Measurements from ENCODE around the gene TMC5. TPM values are rescaled to one million over a fixed set of nuclear protein-coding genes. Genes with fewer than 3 reads are reported as not detected.
"Not testable (repeated sequence)": the region's sequence is repeated elsewhere in the genome, so short reads cannot be mapped to it uniquely, and the experiment has no call there.

TMC5 gene, protein sequence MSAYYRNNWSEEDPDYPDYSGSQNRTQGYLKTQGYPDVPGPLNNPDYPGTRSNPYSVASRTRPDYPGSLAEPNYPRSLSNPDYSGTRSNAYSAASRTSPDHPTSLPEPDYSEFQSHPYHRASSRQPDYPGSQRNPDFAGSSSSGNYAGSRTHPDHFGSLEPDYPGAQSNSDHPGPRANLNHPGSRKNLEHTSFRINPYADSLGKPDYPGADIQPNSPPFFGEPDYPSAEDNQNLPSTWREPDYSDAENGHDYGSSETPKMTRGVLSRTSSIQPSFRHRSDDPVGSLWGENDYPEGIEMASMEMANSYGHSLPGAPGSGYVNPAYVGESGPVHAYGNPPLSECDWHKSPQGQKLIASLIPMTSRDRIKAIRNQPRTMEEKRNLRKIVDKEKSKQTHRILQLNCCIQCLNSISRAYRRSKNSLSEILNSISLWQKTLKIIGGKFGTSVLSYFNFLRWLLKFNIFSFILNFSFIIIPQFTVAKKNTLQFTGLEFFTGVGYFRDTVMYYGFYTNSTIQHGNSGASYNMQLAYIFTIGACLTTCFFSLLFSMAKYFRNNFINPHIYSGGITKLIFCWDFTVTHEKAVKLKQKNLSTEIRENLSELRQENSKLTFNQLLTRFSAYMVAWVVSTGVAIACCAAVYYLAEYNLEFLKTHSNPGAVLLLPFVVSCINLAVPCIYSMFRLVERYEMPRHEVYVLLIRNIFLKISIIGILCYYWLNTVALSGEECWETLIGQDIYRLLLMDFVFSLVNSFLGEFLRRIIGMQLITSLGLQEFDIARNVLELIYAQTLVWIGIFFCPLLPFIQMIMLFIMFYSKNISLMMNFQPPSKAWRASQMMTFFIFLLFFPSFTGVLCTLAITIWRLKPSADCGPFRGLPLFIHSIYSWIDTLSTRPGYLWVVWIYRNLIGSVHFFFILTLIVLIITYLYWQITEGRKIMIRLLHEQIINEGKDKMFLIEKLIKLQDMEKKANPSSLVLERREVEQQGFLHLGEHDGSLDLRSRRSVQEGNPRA
- total RNA-seq (2014; rRNA removed; shearing (Covaris generic)): not detected in 2 replicates

DNA sequence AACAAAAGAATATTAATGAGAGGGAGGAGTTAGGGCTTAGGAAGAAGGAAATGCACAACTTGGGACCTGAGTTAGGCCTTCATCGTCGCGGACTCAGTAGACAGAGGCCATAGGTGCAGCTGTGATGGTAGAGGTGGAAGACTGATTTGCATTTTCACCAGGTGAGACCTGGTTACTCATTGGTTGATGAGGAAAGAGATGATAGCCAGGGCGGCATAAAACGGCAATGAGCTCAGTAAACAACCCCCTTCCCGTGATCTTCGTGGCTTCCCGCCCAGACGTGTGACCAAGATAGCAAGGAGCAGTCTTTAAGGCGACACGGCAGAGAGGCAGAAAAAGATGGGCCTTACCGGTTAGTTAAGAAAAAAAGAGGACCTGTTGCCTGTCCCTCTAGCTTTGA lies at the start of gene TMC5:
TSS of gene TMC5 (plus strand) at position 244 of the 400 bp plus-strand sequence. CDS start 22,156 bp downstream, outside the sequence.
- DNase-seq: no peak
- Histone ChIP-seq H3K9me3 (replicated peaks) (no peaks in the 10 kb centered on the region), H3K36me3 (no peaks in the 10 kb centered on the region), H3K27ac (no peak within 1 kb of the TSS), H3K4me3 (no peak within 1 kb of the TSS), H3K4me1 (no peaks in the 10 kb centered on the region), H3K27me3 (no peaks in the 10 kb centered on the region)

DNA sequence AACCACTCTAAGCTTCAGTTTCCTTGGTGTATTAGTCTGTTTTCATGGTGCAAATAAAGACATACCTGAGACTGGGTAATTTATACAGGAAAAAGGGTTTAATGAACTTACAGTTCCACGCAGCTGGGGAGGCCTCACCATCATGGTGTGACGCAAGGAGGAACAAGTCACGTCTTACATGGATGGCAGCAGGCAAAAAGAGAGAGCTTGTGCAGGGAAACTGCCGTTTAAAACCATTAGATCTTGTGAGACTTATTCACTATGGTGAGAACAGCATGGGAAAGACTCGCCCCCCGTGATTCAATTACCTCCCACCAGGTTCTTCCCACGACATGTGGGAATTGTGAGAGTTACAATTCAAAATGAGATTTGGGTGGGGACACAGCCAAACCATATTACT lies 45.1 kb upstream of the TMC5 start:
- H3K4me1 ChIP-seq; H3K4me3 ChIP-seq; H3K36me3 ChIP-seq; H3K27ac ChIP-seq; DNase-seq; H3K9me3 ChIP-seq (replicated peaks); H3K27me3 ChIP-seq: not testable (repeated sequence)

DNA sequence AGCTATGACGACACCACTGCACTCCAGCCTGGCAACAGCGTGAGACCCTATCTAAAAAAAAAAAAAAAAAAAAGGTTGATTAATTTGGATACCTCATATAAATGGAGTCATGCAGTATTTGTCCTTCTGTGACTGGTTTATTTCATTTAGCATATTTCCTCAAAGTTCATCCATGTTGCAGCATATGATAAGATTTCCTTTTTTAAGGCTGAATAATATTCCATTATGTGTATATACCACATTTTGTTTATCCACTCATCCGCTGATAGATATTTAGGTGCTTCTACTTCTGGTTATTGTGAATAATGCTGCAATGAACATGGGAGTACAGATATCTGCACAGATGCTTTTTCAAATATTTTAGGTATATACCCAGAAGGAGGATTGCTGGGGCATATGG lies 43.3 kb upstream of the TMC5 start:
- DNase-seq: no peak
- Histone ChIP-seq H3K27ac (no peak overlapping the region), H3K4me1 (no peaks in the 10 kb centered on the region), H3K36me3 (no peaks in the 10 kb centered on the region), H3K4me3 (no peak overlapping the region), H3K27me3 (no peaks in the 10 kb centered on the region), H3K9me3 (replicated peaks) (no peaks in the 10 kb centered on the region)

DNA sequence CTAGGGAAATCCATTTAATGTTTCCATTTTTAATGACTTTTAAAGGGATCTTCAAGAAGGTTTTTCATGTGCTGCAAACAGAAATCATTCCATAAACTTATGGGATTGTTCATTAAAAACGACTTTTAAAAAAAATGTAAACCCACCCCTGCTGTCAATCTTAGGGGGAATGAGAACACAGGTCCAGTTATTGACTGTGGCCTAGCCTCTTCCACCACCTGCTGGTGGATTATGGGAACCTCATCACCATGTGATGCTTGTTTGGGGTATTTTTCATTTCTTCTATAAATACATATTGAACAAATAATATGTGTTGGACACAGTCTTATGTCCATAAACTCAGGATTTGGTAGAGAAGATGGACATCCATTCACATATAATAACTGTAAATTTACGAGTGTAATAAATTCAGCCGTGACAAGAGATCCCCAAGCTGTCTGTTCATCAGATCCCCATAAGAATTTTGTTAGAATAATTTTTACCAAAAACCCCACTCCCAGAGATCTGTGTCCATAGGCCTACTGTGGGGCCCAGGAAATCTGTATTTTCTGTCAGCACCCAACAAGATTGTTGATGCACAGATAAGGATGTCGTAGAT lies 42.0 kb upstream of the TMC5 start:
- peak; percentile 25 to 68 for DNase-seq
- H3K4me3 ChIP-seq: no peak overlapping the region
- no peaks in the 10 kb centered on the region for H3K4me1 ChIP-seq
- H3K36me3 ChIP-seq: no peaks in the 10 kb centered on the region
- H3K27me3 ChIP-seq: no peaks in the 10 kb centered on the region
- H3K27ac ChIP-seq: no peak overlapping the region
- H3K9me3 ChIP-seq (replicated peaks): no peaks in the 10 kb centered on the region

DNA sequence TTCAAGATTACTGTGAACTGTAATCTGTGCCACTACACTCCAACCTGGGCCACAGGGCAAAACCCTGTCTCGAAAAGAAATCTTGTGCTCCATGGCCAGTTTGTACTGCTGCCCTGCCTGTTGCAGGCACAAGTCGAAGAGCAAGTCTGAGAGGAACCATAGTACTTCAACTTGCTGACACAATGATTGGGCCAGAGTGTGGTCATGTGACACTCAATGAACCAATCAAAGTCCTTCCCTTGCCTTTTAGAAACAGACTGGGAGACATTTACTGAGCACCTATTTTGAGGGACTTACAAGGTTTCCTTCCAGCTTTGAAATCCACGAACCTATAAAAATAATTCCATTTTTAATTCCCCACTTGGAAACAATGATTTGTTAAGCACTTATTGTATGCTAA lies 39.8 kb upstream of the TMC5 start:
- H3K36me3 ChIP-seq: no peaks in the 10 kb centered on the region
- DNase-seq: peak in 1 of 2 experiments; percentile 20
- no peak overlapping the region for H3K4me3 ChIP-seq
- H3K27me3 ChIP-seq: no peaks in the 10 kb centered on the region
- H3K9me3 ChIP-seq (replicated peaks): no peaks in the 10 kb centered on the region
- H3K27ac ChIP-seq: no peak overlapping the region
- H3K4me1 ChIP-seq: no peaks in the 10 kb centered on the region

DNA sequence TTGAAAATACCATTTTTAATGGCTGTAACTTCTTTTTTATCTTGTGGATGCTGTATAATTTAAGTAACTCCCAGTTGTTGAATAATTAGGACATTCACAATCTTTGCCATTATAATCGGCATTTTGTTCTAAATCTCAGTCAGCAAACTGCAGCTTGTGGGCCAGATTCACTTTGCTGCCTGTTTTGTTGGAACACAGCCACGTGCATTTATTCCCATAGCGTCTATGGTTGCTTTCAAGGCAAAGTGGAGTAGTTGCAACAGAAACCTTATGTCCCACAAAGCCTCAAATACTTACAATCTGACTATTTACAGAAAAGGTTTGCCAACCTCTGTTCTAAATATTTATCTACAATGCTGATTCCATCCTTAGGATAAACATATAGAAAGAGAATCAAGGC lies 39.2 kb upstream of the TMC5 start:
- Histone ChIP-seq H3K27me3 (no peaks in the 10 kb centered on the region), H3K4me3 (no peak overlapping the region), H3K4me1 (no peaks in the 10 kb centered on the region), H3K36me3 (no peaks in the 10 kb centered on the region), H3K9me3 (replicated peaks) (no peaks in the 10 kb centered on the region), H3K27ac (no peak overlapping the region)
- DNase-seq: no peak

DNA sequence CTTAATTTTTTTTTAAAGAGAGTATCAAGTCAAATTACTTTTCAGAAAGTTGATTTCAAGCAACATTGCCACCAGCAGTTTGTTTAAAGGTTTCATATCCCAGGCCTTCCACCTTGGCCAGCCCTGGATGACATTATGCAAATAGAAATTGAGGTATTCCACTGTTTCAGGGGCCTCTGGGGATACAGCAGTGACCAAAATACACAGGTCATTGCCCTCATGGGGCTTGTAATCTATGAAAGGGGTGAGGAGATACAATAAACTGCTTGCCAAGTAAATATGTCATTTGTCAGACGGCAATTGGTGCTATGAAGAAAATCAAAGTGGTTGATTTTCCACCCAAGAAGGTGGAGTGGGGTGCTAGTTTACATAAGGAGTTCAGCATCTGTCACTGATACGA lies 37.8 kb upstream of the TMC5 start:
- Histone ChIP-seq H3K9me3 (replicated peaks) (no peaks in the 10 kb centered on the region), H3K27ac (no peak overlapping the region), H3K36me3 (no peaks in the 10 kb centered on the region), H3K4me3 (no peak overlapping the region), H3K27me3 (no peaks in the 10 kb centered on the region), H3K4me1 (no peaks in the 10 kb centered on the region)
- DNase-seq: no peak

DNA sequence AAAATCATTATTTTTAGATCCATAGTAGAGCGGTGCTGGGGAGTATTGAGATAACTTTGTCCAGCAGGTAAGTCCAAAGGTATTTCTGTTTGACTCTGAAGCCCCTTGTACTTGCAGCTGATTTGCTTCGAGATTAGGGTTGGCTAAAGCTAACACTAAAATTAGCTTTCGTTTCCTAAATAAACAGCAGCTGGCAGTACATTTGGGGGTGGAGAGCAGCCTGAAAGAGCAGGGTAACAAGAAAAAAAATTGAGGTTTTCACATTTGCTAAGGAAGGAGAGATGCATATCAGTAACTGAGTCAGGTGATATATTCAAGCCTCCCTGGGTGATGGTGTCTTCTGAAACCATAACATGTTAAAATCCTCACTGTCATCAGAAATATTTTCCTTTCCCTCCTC lies 37.4 kb upstream of the TMC5 start:
- H3K4me3 ChIP-seq: no peak overlapping the region
- peak in 1 of 2 experiments; percentile 3 for DNase-seq

DNA sequence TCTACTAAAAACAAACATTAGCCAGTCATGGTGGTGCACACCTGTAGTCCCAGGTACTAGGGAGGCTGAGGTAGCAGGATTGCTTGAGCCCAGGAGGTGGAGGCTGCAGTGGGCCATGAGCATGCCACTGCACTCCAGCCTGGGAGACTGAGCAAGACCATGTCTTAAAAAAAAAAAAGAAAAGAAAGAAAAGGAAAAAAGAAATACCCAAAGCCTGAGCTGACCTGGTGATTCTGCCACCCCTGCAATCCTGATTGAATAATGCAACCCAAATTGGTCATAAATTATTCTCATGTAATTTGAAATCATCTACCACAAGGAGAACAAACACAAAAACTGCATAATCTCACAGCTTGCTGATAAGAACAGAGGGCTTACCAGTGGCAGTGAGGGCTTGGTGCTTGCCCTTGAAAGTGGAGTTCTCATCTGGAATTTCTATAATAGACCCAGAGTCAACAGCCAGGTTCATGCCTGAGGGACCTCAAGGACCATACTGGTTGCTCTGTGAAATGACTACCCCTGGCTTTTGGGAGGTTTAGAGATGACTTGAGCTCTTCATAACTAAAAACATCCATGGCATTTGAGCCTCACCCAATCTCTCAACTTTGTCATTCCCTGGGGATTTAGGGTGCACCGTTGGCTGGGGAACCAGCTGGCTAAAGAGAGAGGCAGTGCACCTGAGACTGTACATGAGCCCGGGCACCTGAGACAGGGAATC lies 35.4 kb upstream of the TMC5 start:
- no peaks in the 10 kb centered on the region for H3K9me3 ChIP-seq (replicated peaks)
- no peak overlapping the region for H3K27ac ChIP-seq
- no peaks in the 10 kb centered on the region for H3K27me3 ChIP-seq
- no peak overlapping the region for H3K4me3 ChIP-seq
- no peak for DNase-seq
- no peaks in the 10 kb centered on the region for H3K36me3 ChIP-seq
- H3K4me1 ChIP-seq: no peaks in the 10 kb centered on the region

More for the DNA sequence above, 37.4 kb upstream of the TMC5 start:
- H3K4me1 ChIP-seq: no peaks in the 10 kb centered on the region
- no peaks in the 10 kb centered on the region for H3K36me3 ChIP-seq
- H3K9me3 ChIP-seq (replicated peaks): no peaks in the 10 kb centered on the region
- H3K27ac ChIP-seq: no peak overlapping the region
- H3K27me3 ChIP-seq: no peaks in the 10 kb centered on the region

DNA sequence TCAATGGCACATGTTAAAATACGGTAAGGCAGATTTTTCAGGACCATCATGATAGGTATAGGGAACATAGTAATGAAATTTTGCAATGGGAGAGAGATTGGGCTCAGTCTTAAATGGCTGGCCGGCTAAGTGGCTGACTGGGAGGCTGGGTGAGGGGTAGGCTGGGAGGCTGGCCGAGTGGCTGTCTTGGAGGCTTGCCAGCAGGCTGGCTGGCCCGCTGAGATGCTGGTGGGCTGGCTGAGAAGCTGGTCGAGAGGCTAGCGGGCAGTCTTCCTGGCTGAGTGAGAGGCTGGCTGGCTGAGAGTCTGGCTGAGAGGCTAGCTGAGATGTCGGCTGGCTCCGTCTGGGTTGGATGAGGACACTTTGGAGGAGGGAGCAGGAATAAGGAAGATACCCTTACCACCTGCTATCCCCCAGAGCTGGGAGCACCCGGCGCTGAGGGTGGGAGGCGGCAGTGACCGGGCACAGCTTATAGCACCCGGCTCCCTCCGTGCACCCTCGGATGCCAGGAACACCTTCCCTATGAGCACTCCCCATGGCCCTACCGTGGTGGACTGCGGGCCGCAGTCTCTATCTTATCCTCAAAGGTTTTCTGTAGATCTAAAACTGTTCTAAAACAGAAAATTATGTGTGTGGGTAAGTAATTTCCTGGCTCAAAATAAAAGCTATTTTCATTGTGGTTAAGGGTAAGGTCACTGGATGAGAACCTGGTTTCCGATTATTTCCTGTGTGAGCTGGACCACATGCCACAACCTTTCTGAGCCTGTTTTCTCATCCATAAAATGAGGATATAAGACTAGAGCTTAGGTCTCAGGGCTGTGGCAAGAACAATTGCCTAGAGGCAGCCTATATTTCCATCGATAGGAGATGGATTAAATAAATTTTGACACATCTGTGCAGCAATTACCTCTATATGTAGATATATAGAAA lies 34.5 kb upstream of the TMC5 start:
- DNase-seq: no peak
- Histone ChIP-seq H3K4me3 (no peak overlapping the region), H3K36me3 (no peaks in the 10 kb centered on the region), H3K27me3 (no peaks in the 10 kb centered on the region), H3K27ac (no peak overlapping the region), H3K9me3 (replicated peaks) (no peaks in the 10 kb centered on the region), H3K4me1 (no peaks in the 10 kb centered on the region)

DNA sequence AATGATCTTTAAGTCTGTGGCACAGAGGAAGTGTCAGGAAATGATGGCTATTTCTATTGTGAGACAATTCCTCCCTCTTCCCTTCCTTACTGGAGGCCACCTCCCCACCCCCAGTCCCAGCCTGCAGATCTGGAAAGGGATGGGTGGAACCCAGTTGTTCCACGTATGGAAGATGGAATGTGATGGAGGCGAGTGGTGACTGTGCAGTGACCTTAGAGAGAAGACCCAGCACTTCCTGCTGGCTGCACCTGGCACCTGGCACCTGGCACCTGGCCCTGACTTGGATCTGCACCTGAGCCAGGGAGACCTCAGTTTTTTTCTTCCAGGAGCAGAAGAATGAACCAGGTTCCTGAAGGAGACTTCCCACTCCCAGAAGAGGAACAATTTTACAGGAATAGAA lies 33.0 kb upstream of the TMC5 start:
- Histone ChIP-seq H3K4me3 (no peak overlapping the region), H3K9me3 (replicated peaks) (no peaks in the 10 kb centered on the region), H3K27ac (no peak overlapping the region), H3K4me1 (no peaks in the 10 kb centered on the region), H3K27me3 (no peaks in the 10 kb centered on the region), H3K36me3 (no peaks in the 10 kb centered on the region)
- DNase-seq: no peak

DNA sequence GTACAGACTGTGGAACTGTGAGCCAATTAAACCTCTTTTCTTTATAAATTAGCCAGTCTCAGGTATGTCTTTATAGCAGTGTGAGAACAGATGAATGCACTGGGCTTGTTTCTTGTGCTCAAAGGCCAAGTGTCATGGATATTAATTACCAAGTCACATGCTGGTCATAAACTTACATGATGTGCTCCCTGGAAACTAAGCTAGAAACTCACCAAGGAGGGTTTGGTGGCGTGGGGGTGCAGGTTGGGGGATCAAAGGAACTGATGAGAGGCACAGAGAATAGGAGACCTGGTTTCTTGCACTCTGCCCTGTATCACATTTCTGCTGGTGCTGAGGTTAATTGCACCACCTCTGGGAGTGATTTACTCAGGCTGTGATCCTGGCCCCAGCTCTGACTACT lies 31.2 kb upstream of the TMC5 start:
- H3K9me3 ChIP-seq (replicated peaks): no peaks in the 10 kb centered on the region
- H3K4me1 ChIP-seq: no peaks in the 10 kb centered on the region
- H3K27ac ChIP-seq: no peak overlapping the region
- H3K4me3 ChIP-seq: no peak overlapping the region
- H3K27me3 ChIP-seq: no peaks in the 10 kb centered on the region
- H3K36me3 ChIP-seq: no peaks in the 10 kb centered on the region
- DNase-seq: no peak

DNA sequence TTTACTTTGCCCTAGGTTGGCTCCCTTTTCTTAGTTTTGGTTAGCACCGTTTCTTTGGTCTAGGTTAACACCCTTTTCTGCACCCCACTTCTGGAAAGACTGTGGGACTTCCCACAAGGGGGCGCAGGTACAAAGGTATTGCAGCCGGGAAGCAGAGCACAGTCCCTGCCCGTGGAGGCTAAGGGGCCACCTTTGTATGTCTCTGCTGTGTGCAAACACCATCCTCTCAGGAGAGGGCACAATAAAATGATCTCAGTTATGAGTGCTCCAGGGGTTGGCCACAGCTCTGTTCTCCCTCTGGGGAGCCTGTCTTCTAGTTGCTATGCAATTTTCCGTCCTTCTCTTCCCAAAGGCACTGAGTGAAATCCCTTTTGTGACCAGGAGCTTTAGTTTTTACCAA lies 28.4 kb upstream of the TMC5 start:
- peak; percentile 43 to 56 for DNase-seq
- Histone ChIP-seq H3K9me3 (replicated peaks) (no peaks in the 10 kb centered on the region), H3K27ac (no peak overlapping the region), H3K4me3 (no peak overlapping the region), H3K4me1 (no peaks in the 10 kb centered on the region), H3K36me3 (no peaks in the 10 kb centered on the region), H3K27me3 (no peaks in the 10 kb centered on the region)
